NCI-H1436 treated with DMSO at 0.1 percent for 48 hours (cell line): Measurements from ENCODE around the gene KCNJ12.
"Not testable (repeated sequence)": the region's sequence is repeated elsewhere in the genome, so short reads cannot be mapped to it uniquely, and the experiment has no call there.

Source experiments
- DNase-seq: peaks from one replicate; lab custom pipeline; 2025; lab: John Stamatoyannopoulos, UW

The KCNJ12 gene

GRCh38 chr17:21422311-21423189 lies 46.4 kb downstream of the KCNJ12 start:
- DNase-seq = not testable (repeated sequence)

GRCh38 chr17:21423190-21423493 lies 47.0 kb downstream of the KCNJ12 start:
- DNase-seq = not testable (repeated sequence)

- not testable (repeated sequence) for DNase-seq
Measured at GRCh38 chr17:21424697-21425096, 48.5 kb downstream of the KCNJ12 start.

GRCh38 chr17:21425321-21425720 lies 49.2 kb downstream of the KCNJ12 start:
- no peak for DNase-seq

- DNase-seq = no peak
Measured at GRCh38 chr17:21425736-21426135, 49.6 kb downstream of the KCNJ12 start.

- not testable (repeated sequence) for DNase-seq
Measured at GRCh38 chr17:21426246-21426645, 50.1 kb downstream of the KCNJ12 start.

GRCh38 chr17:21426876-21427275 lies 50.7 kb downstream of the KCNJ12 start:
- not testable (repeated sequence) for DNase-seq

- DNase-seq = not testable (repeated sequence)
Measured at GRCh38 chr17:21427727-21428126, 51.6 kb downstream of the KCNJ12 start.

GRCh38 chr17:21428752-21429424 lies 52.7 kb downstream of the KCNJ12 start:
- not testable (repeated sequence) for DNase-seq

GRCh38 chr17:21429921-21430628 lies 53.9 kb downstream of the KCNJ12 start:
- not testable (repeated sequence) for DNase-seq

- DNase-seq = not testable (repeated sequence)
Measured at GRCh38 chr17:21433971-21434370, 57.8 kb downstream of the KCNJ12 start.

- DNase-seq = not testable (repeated sequence)
Measured at GRCh38 chr17:21434976-21435375, 58.8 kb downstream of the KCNJ12 start.

- DNase-seq = not testable (repeated sequence)
Measured at GRCh38 chr17:21436481-21436880, 60.3 kb downstream of the KCNJ12 start.

GRCh38 chr17:21436883-21437836 lies 61.0 kb downstream of the KCNJ12 start:
- DNase-seq = not testable (repeated sequence)

- DNase-seq = not testable (repeated sequence)
Measured at GRCh38 chr17:21438316-21439014, 62.3 kb downstream of the KCNJ12 start.

- not testable (repeated sequence) for DNase-seq
Measured at GRCh38 chr17:21439015-21439336, 62.8 kb downstream of the KCNJ12 start.

- no peak for DNase-seq
Measured at GRCh38 chr17:21445091-21445650, 69.0 kb downstream of the KCNJ12 start.

GRCh38 chr17:21447552-21447951 lies 71.4 kb downstream of the KCNJ12 start:
- not testable (repeated sequence) for DNase-seq

GRCh38 chr17:21449891-21450290 lies 73.7 kb downstream of the KCNJ12 start:
- DNase-seq = not testable (repeated sequence)

- no peak for DNase-seq
Measured at GRCh38 chr17:21451975-21452374, 75.8 kb downstream of the KCNJ12 start.
